Mammary epithelial cell (primary cell): ENCODE measurements around the gene TMEM101.
"Not testable (repeated sequence)": the region's sequence is repeated elsewhere in the genome, so short reads cannot be mapped to it uniquely, and the experiment has no call there.

ENCODE experiments used
- CTCF ChIP-seq, 2 donors: IDR thresholded peaks in 1 of 2; conservative IDR thresholded peaks in 1 of 2; 2 replicates each; pipeline ENCODE4 v1.5.1; 2011 to 2012; ENCODE audit warnings: inconsistent platforms in 2 of 2, low read length in 2 of 2, mild to moderate bottlenecking in 2 of 2, control low read depth in 1 of 2, low read depth in 1 of 2; ENCODE audit not compliant: insufficient read depth in 1 of 2; ENCODE audit errors: extremely low read depth in 1 of 2
- EZH2 ChIP-seq: IDR thresholded peaks from 2 replicates; pipeline ENCODE4 v1.6.1; 2012; ENCODE audit warnings: low read length, inconsistent platforms, borderline replicate concordance

GRCh38 chr17:43972444-43973212 lies 42.1 kb downstream of the TMEM101 start:
- TF ChIP-seq CTCF (conservative IDR thresholded peaks at IDR 0.05 in 1 of 2, IDR thresholded peaks at IDR 0.05 in 1 of 2; ENCODE audit: extremely low read depth in 1 of 2, insufficient read depth in 1 of 2, low read depth in 1 of 2, low read length in 2 of 2); EZH2: not testable (repeated sequence)
